ENCODE results near the gene EXOC7. TPM values are rescaled to one million over a fixed set of nuclear protein-coding genes. Genes with fewer than 3 reads are reported as not detected.

The EXOC7 gene
- total RNA-seq, 1 experiment from 2014 or later, result 133 TPM

DNA sequence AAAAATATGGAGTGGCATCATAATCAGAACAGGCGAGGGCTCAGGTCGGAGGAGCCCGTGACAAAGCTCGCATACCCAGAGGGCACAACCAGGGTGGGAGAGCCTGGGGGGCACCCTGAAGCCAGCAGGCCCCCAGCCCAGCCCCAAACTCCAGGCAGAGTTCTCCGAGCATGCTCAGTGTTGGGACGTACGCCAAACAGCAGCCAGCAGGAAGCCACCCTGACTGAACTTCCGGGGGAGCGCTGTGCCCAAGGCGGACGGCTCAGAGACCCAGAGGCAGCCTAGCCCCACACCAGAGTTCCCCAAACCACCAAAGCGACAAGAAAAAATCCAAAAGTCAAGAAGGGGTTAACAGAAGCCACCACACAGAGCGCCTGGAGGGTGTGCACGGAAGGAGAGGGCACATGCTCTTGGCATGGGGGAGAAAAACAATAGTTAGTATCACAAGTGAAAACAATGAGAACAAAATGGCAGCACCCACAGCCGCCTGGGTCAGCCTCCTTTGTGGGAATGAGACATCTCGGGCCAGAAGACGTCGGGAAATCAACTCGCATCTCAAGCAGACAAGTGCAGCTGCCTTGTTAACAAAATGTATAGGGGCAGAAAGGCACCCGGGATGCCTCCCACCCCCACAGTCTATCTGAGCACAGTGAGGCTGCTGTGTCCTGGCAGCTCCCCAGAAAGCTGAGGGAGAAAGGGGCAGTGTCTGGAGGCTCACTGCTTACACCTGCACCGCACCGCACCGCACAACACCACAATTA, 11.9 kb downstream of the EXOC7 start:
- peaks cover 93% of the 10 kb centered on the region for H3K36me3 ChIP-seq
- no peak overlapping the region for H3K4me3 ChIP-seq
- peaks cover 18% of the 10 kb centered on the region for H3K4me1 ChIP-seq (replicated peaks)
- H3K27me3 ChIP-seq (replicated peaks), result no peaks in the 10 kb centered on the region
- no peak for DNase-seq (ENCODE audit: low read depth in 1 of 2, low spot score in 2 of 2)
- H3K27ac ChIP-seq, result no peak overlapping the region
- H3K9me3 ChIP-seq (replicated peaks), result no peaks in the 10 kb centered on the region

- Histone ChIP-seq H3K4me1 (replicated peaks) (peaks cover 17% of the 10 kb centered on the region), H3K27me3 (replicated peaks) (no peaks in the 10 kb centered on the region), H3K36me3 (peaks cover 93% of the 10 kb centered on the region), H3K4me3 (no peak overlapping the region), H3K9me3 (replicated peaks) (no peaks in the 10 kb centered on the region), H3K27ac (no peak overlapping the region)
- DNase-seq (ENCODE audit: low read depth in 1 of 2, low spot score in 2 of 2), result no peak
These were observed 13.0 kb downstream of the EXOC7 start for GRCh38 chr17:76090517-76091129.

GRCh38 chr17:76089680-76090516, 13.7 kb downstream of the EXOC7 start:
- Histone ChIP-seq H3K27me3 (replicated peaks) (no peaks in the 10 kb centered on the region), H3K4me3 (no peak overlapping the region), H3K27ac (no peak overlapping the region), H3K9me3 (replicated peaks) (no peaks in the 10 kb centered on the region), H3K36me3 (peaks cover 97% of the 10 kb centered on the region), H3K4me1 (replicated peaks) (peaks cover 11% of the 10 kb centered on the region)
- DNase-seq (ENCODE audit: low read depth in 1 of 2, low spot score in 2 of 2), result no peak

DNA sequence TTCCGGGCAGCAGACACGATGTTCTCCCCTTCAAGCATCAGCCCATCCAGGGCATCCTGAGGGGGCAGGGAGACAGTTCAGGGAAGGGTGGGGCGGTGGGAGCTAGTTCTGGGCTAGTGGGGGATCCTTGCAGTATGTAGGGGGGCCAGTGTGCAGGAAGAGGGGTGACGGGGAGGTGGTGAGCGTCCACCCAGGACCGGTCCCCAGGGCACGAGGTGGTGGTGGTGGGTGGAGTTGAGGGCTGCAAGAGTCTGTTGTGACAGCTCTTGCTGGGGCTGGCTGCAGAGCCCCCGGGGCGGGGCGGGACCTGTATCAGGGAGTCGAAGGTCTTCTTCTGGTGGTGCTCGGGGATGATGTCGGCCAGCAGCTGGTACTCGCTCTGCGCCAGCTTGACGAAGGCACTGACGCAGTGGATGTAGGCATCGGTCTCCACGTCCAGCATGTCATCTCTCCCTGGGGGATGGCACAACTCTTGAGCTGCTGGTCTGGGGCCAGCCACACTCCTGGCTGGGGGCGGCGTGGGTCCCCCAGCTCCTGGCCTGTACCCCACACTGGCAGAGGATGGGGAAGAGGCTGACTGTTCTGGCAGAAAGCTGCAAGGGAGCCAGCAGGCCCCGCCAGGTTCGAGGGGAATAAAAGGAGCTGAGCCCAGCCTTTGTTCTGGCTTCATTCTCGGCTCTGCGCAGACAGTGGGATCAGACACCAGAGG, 14.6 kb downstream of the EXOC7 start:
- Histone ChIP-seq H3K27ac (no peak overlapping the region), H3K36me3 (peaks cover 100% of the 10 kb centered on the region), H3K27me3 (replicated peaks) (no peaks in the 10 kb centered on the region), H3K9me3 (replicated peaks) (no peaks in the 10 kb centered on the region), H3K4me3 (no peak overlapping the region), H3K4me1 (replicated peaks) (peaks cover 3% of the 10 kb centered on the region)
- DNase-seq (ENCODE audit: low read depth in 1 of 2, low spot score in 2 of 2), result no peak

DNA sequence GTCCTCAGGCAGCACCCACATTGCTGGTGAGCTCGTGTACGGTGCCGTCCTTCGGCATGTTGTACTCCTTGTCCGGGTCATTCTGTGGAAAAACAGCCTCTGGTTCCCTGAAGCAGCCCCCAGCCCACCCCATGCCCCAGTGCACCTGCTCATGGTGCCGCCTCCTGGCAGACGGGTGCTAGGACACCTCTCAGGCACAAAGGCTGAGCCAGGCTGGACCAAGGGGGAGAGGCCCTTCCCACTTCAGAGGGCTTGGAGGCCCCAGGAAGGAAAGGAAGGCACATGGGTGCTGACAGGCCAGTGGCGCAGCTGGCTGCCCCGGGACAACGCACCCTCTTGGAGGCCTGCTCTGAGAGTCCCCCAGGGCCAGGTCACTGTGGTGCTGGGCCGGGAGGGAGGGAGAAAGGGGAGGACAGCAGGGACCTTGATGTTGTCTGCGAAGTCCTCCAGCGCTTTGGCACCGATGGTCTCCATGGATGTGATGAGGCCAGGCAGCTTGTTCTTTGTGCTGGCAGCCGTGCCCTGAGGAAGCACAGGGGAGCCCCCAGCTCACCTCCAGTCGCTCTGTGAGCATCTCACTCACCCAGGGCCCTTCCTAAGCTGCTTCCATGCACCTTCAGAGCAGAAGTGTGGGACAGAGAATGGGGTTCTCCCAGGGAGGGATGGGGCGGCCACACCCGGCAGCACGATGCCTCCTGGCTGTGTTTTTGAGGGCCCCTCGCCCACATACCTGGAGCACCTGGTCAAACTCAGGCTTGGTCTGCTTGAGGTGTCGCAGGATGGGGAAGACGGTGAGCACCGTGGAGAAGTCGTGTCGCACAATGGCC, 15.3 kb downstream of the EXOC7 start:
- Histone ChIP-seq H3K9me3 (replicated peaks) (no peaks in the 10 kb centered on the region), H3K4me3 (no peak overlapping the region), H3K36me3 (peaks cover 100% of the 10 kb centered on the region), H3K27ac (no peak overlapping the region), H3K27me3 (replicated peaks) (no peaks in the 10 kb centered on the region), H3K4me1 (replicated peaks) (no peaks in the 10 kb centered on the region)
- no peak for DNase-seq (ENCODE audit: low read depth in 1 of 2, low spot score in 2 of 2)

DNA sequence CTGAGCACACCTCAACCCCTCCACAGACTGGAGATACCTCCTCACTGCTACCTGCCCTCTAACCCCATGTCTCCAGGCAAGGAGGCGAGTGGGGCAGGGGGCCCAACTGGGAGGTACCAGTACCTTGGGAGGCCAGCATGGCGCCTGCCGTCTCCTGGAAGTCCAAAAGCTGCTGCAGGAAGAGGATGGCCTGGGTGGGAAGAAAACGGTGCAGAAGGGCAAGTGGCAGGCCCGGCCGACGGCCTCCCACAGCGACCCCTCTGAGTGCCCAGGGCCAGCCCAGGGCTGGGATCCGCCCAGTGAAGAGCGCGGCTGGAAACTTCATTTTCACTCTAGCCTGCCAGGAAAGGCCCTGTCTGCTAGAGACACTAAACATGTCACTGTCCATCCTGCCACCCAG, 16.1 kb downstream of the EXOC7 start:
- Histone ChIP-seq H3K9me3 (replicated peaks) (no peaks in the 10 kb centered on the region), H3K36me3 (peaks cover 99% of the 10 kb centered on the region), H3K27ac (no peak overlapping the region), H3K27me3 (replicated peaks) (no peaks in the 10 kb centered on the region), H3K4me1 (replicated peaks) (no peaks in the 10 kb centered on the region), H3K4me3 (no peak overlapping the region)
- no peak for DNase-seq (ENCODE audit: low read depth in 1 of 2, low spot score in 2 of 2)

DNA sequence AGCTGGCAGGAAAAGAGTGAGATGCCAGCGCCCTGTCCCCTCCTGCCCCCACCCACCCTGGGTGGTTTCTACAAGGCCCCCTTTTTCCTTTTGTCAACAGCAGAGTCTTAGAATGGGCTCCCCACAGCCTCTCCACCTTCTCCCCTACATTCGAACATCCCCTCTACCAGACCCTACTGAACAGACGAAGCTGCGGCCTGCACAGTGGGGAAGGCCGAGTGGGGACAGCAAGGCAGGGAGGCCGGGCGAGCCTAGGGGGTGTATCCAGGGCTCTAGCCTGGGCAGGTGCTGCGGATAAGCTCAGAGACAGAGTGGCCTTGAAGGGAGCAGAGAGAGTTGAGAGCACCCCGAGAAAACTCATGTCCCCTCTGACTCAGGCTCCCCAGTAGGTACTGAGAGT, 17.2 kb downstream of the EXOC7 start:
- Histone ChIP-seq H3K27ac (no peak overlapping the region), H3K4me3 (no peak overlapping the region), H3K27me3 (replicated peaks) (no peaks in the 10 kb centered on the region), H3K4me1 (replicated peaks) (no peaks in the 10 kb centered on the region), H3K9me3 (replicated peaks) (no peaks in the 10 kb centered on the region), H3K36me3 (peaks cover 91% of the 10 kb centered on the region)
- no peak for DNase-seq (ENCODE audit: low read depth in 1 of 2, low spot score in 2 of 2)

GRCh38 chr17:76085731-76086366, 17.7 kb downstream of the EXOC7 start:
- Histone ChIP-seq H3K36me3 (peaks cover 85% of the 10 kb centered on the region), H3K27me3 (replicated peaks) (0 out of 2 replicates have a peak, but pooled peaks cover 1% of the 10 kb centered on the region), H3K9me3 (replicated peaks) (no peaks in the 10 kb centered on the region), H3K4me3 (no peak overlapping the region), H3K27ac (no peak overlapping the region), H3K4me1 (replicated peaks) (no peaks in the 10 kb centered on the region)
- no peak for DNase-seq (ENCODE audit: low read depth in 1 of 2, low spot score in 2 of 2)

GRCh38 chr17:76085066-76085730, 18.4 kb downstream of the EXOC7 start:
- no peak overlapping the region for H3K4me3 ChIP-seq
- no peak for DNase-seq (ENCODE audit: low read depth in 1 of 2, low spot score in 2 of 2)
- H3K9me3 ChIP-seq (replicated peaks), result no peaks in the 10 kb centered on the region
- H3K4me1 ChIP-seq (replicated peaks), result no peaks in the 10 kb centered on the region
- H3K27me3 ChIP-seq (replicated peaks), result peaks cover 8% of the 10 kb centered on the region
- H3K36me3 ChIP-seq, result peaks cover 79% of the 10 kb centered on the region
- no peak overlapping the region for H3K27ac ChIP-seq

- DNase-seq (ENCODE audit: low read depth in 1 of 2, low spot score in 2 of 2), result no peak
- no peaks in the 10 kb centered on the region for H3K4me1 ChIP-seq (replicated peaks)
- H3K4me3 ChIP-seq, result no peak overlapping the region
- H3K27me3 ChIP-seq (replicated peaks), result peaks cover 23% of the 10 kb centered on the region
- peaks cover 64% of the 10 kb centered on the region for H3K36me3 ChIP-seq
- no peak overlapping the region for H3K27ac ChIP-seq
- H3K9me3 ChIP-seq (replicated peaks), result no peaks in the 10 kb centered on the region
These were observed 19.9 kb downstream of the EXOC7 start for GRCh38 chr17:76083536-76084182.

GRCh38 chr17:76082326-76083251, 21.0 kb downstream of the EXOC7 start:
- no peak overlapping the region for H3K27ac ChIP-seq
- H3K4me3 ChIP-seq, result no peak overlapping the region
- peaks cover 32% of the 10 kb centered on the region for H3K27me3 ChIP-seq (replicated peaks)
- no peaks in the 10 kb centered on the region for H3K9me3 ChIP-seq (replicated peaks)
- no peaks in the 10 kb centered on the region for H3K4me1 ChIP-seq (replicated peaks)
- DNase-seq (ENCODE audit: low read depth in 1 of 2, low spot score in 2 of 2), result no peak
- peaks cover 53% of the 10 kb centered on the region for H3K36me3 ChIP-seq

Data from SJSA1 (cell line).